GM21381 (cell line): ENCODE results near the gene AGBL1.

ENCODE experiments used
- ATAC-seq: cut with Tn5 transposase; IDR thresholded peaks from one replicate; pipeline ENCODE4 v1.9.1; 2021; ENCODE audit warnings: mild to moderate bottlenecking, moderate library complexity; ENCODE audit not compliant: unreplicated experiment

AGBL1 gene

DNA sequence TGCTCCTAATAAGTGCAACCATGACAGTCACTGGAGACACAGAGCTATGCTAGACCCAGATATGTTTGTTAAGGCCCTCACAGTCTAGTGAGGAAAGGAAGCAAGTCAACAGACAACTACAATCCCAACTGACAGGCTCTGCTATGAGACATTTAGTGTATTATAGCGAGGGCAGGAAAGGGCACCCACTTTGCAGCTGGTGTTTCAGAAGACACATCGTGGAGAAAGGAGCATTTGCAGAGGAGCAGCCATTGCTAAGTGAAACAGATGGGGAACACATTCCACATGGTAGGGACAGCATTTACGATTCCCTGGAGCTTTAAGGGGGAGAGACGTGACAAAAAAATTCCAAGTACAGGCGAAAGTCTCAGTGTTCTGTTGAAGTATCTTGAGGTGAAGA lies 685.6 kb downstream of the AGBL1 start:
- ATAC-seq, result no peak

DNA sequence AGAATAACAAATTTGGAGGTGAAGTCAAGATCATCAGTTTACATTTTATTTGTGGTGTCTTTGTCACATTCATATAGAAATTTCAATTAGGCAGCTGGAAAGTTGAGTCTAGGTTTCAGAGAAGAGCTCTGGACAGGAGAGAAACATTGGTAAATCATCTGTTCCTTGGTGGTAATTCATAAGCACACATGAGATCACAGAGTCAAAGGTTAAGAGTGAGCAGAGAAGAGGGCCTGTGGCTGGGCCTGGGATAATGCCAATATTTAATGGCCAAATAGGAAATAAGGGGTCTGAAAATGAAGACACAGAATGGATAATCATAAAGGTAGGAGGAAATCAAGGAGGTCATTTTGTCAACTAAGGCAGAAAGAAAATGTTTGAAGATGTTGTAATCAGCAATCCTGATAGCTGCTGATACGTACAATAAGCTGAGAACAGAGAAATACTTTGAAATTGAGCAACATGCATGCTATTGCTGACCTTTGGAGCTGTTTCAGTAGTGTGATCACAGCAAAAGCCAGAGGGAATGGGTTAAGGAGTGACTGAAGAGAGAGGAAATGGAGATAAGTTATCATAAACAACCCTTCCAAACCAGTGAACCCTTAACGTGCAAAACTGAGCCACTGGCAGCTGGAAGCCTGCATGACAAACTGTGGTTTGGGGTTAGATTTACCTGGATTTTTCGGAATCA lies 692.8 kb downstream of the AGBL1 start:
- ATAC-seq, result no peak

- no peak for ATAC-seq
Observed at GRCh38 chr15:86773736-86774135, 694.1 kb downstream of the AGBL1 start.

- no peak for ATAC-seq
Observed at GRCh38 chr15:86776145-86776544, 696.5 kb downstream of the AGBL1 start.

- no peak for ATAC-seq
Observed at GRCh38 chr15:86796521-86796920, 716.9 kb downstream of the AGBL1 start.

GRCh38 chr15:86797135-86797534 lies 717.5 kb downstream of the AGBL1 start:
- ATAC-seq, result no peak

DNA sequence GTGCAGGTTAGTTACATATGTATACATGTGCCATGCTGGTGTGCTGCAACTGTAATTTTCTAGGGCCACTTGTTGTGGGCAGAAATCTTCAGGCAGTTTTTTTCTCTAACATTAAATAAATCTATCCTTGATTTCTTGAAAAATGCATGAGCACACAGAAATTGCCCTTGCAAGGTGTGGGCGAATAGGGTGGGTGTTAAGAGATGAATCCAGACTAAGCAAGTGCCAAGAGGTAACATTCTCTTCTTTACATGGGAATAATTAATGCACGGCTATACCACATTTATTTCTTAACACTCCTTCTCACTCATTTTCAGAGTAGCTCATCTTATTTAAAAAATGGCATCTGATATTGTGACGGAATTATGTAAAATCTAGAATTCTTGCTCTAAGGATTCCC lies 719.6 kb downstream of the AGBL1 start:
- no peak for ATAC-seq

DNA sequence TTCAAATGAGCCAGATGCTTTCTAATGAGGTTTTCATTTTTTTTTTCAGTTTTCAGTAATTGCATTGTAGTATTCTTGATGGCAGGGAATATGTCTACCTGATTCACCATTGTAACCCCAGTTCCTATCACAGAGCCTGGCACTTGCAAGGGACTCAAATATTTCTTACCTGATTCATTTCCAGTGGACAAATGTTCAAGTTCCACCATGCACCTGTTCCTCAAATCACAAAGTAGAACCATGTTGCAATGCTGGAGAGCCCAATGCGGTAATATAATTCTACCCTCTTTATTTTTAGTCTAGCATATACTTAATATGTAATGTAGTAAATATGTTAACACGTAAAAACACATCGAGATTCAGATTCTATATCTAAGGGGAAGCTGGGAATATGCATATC lies 722.6 kb downstream of the AGBL1 start:
- ATAC-seq, result no peak

DNA sequence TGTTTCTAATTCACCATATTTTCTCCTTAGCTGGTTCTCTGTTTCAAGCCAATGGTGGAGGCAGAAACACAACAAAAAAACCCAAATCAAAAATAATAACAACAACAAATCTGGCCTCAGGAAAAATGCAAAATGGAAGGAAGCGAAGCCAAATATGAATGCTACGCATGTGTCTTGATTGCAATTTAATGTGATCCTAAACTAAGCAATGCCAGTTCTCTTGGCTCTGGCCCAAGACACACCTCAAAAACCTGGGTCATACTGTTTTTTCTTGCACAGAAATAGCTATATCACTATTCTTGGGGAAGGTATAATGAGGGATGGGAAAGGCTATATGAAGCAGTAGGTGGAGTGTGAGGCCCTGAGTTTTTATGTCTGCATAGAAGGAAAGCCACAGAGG lies 724.7 kb downstream of the AGBL1 start:
- ATAC-seq, result no peak

- ATAC-seq, result no peak
Observed at GRCh38 chr15:86810329-86810728, 730.7 kb downstream of the AGBL1 start.

DNA sequence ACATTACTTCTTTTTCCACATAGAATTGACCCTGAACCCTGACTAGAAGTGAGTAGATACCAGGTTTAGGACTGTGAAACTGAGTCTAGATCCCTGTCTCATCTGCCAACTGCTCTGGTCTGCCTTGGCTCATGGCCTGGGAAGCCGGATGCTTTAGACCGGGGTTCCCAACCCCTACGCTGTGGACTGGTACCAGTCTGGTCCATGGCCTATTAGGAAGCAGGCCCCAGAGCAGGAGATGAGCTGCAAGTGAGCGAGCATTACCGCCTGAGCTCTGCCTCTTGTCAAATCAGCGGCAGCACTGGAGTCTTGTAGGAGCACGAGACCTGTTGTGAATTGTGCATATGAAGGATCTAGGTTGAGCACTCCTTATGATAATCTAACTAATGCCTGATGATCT lies 734.2 kb downstream of the AGBL1 start:
- no peak for ATAC-seq

- no peak for ATAC-seq
Observed at GRCh38 chr15:86829245-86829644, 749.6 kb downstream of the AGBL1 start.

GRCh38 chr15:86830304-86830703 lies 750.6 kb downstream of the AGBL1 start:
- ATAC-seq, result no peak

- ATAC-seq, result no peak
Observed at GRCh38 chr15:86833595-86833994, 753.9 kb downstream of the AGBL1 start.

DNA sequence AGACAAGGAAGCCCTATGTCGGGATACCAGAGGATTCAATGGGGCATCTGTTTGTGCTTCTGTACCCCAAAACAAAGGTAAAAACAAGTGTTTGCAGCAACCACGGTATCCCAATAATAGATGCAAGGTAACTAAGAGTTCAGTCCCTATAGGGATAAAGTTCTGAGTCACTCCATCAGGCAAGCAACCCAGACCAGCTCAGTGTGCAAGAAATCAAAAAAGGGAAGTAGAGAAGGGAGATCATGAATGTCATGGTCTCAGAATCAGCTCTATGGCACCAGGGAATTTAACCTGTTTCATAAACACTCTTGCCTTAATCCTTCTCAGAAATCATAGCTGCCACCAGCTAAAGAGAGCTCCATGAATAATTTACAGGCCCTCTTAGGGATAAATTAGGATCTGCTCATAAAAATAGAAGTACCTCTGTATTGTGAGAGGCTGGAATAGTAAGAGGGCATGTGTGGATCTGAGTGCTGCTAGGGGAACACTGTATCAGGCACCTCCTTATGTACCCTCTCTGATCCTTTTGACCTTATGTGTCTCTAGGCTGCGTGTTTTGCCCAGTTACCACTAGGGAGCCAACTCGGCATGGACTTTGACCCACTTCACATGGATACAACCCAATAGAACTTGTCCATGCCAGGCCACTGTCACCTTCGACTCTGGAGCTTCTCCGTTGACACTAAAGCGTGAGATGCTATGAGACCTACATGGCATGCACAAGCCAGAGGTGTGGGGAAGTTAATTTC lies 754.6 kb downstream of the AGBL1 start:
- ATAC-seq, result no peak

GRCh38 chr15:86837294-86838061 lies 757.8 kb downstream of the AGBL1 start:
- ATAC-seq, result no peak

DNA sequence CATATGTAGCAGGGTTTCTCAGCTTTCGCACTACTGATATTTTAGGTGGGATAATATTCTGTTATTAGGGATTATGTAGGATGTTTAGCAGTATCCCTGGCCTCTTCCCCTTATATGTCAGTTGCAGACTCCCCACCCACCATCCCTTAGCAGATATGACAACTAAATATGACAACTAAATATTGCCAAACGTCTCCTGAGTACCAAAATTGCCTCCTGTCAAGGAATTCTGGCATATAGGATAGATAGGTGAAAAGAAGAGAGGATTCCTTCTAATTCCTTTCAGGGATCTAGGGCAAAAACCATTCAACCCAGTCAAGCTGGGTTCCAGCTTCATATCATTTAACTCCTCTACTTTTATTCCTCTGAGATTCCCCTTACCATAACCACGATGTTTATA lies 759.8 kb downstream of the AGBL1 start:
- ATAC-seq, result no peak

DNA sequence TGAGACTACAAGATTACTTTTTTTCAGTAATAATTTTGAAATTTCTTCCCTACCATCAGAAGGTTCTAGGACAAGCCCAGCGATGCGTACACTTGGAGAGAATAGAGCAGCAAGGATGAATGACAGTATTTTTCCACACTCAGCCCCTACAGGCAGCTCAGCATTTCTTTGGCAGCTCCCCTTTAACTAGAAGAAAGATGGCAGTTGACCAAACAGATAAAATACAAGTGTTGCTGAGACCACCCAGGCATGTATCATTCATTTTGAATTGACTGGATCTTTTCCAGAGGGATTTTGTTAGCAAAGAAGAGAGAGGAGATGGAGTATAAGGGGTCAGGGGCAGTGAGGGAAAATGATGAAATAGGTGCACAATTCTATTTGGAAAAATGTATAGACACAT lies 761.3 kb downstream of the AGBL1 start:
- ATAC-seq, result no peak

- no peak for ATAC-seq
Observed at GRCh38 chr15:86842199-86842598, 762.5 kb downstream of the AGBL1 start.

DNA sequence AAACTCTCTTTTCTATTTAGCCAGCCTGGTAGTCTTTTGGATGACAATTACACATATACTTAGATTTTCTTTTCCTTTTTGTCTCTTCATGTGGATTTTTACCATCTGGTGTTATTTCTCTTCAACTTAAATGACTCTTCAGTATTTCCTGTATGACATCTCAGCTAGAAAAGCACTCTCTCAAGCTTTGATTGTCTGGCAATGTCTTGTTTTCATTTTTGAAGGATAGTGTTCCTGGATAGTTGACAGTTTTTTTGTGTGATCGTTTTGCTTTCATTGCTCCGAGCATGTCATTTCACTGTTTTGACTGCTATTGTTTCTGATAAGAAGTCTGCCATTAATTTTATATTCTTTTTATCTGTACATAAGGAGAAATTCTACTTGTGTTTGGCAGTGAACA lies 766.4 kb downstream of the AGBL1 start:
- no peak for ATAC-seq

- ATAC-seq, result no peak
Observed at GRCh38 chr15:86849136-86849535, 769.5 kb downstream of the AGBL1 start.
